Brain pericyte (primary cell): ENCODE measurements around the gene ALDH3B2.
"Not testable (repeated sequence)": the region's sequence is repeated elsewhere in the genome, so short reads cannot be mapped to it uniquely, and the experiment has no call there.

ENCODE experiments used
- DNase-seq: peaks from one replicate; pipeline ENCODE4 v3.0.0-alpha.2; 2012; ENCODE audit warnings: low read depth, low spot score

ALDH3B2 gene

DNA sequence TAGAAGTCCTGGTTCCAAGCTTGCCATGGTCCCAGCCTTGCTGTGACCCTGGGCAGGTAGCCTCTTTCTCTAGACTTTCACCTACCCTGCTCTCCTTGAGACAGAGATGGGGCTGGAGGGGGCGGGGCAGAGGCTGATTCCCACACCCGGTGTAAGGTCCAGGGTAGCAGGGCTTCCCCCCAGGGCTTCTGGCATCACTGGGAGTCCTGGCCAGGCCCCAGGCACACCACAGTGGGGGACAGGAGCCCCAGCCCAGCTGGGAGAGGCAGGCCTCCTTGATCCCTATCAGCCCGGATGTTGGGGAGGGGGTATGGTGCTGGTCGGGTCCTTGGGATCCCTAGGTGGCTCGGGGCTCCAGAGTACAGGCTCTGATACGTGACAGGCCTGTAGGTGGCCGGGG lies 43.0 kb downstream of the ALDH3B2 start:
- DNase-seq = no peak

DNA sequence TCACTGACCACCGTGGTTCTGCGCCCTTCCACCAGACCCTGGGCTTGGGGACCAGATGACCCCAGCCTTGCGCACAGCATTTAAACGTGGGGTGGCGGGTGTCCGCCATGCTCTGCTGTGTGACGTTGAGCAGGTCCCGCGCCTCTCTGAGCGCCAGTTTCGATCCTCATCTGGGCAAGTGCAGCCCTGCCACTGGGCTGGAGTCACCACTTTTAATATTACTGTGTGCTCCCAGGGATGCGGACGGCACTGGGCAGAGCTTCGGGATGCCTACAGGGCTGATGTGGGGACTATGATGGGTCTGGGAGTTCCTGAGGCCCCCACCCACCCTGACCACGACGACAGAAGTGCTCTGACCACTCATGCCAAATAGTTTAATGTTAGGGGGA lies 43.5 kb downstream of the ALDH3B2 start:
- DNase-seq = no peak

- DNase-seq = peak; percentile 75
Observed at GRCh38 chr11:67630228-67630942, 44.0 kb downstream of the ALDH3B2 start.

DNA sequence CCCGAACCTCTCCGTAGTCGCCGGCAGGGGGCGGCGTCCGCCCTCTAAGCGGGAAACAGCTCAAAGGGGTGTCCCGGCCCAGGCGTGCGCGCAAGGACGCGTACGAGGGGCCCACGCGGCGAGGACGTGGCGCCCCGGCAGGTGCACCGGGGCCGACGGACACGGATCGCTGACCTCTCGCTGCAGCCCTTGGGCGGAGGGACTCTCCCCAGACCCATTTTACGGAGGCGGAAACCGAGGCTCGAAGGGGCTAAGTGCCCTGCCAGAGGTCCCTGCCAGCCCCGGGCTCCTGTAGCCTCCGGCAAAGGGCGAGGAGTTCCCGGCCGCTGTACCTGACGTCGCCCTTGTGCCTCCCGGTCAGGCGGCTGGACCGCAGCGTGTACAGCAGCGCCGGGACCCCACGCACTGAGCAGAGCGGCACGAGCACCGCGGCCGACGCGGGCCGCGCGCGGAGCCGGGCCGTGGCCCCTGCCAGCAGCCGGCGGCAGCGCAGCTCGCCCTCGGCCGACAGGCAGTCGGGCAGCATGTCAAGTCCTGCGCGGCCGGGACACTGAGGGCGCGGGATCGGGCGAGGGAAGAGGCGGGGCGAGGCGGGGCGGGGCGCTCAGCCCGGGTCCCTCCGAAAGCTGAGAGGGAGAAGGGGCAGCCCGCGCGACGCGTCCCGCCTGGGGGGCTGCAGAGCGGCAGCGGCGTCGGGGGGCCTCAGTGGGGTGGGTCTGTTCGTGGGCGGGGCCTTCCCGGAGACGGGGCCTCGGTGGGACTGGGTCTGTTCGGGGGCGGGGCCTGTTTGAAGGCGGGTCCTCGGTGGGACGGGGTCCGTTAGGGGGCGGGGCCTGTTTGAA lies 44.8 kb downstream of the ALDH3B2 start, which contains the start of gene NUDT8:
NUDT8 (minus strand) TSS at position 552 of the 842 bp plus-strand sequence; CDS start at position 526, 26 bp downstream.
- no peak for DNase-seq

DNA sequence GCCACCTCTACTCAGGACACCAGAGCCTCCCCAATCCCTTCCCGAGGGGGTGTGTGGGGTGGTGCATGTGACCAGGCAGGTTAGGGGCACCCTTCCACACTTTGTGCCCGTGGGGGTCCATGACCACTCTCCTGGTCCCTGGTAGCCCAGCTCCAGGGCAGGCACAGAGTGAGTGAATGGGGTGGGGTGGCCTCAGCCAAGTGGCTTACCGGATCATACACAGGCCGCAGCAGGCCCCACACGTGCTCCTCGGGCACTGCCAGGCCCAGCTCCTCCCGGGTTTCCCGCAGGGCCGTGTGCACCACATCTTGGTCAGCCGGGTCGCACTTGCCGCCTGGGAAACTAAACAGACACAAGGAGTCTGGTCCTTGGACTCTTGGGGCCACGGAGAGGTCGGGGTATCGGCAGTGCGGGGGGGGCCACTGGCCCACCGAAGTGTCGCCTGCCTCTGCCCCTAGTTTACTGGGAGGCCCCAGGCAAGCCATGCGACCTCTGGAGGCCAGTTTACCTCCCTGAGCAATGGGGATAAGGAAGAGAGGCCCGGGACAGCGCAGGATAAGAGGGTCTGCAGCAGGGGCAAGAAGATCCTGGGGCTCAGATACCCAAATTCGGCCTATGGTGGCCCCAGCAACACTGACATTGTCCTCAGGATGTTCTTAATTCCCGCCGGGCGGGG lies 45.6 kb downstream of the ALDH3B2 start:
- no peak for DNase-seq

DNA sequence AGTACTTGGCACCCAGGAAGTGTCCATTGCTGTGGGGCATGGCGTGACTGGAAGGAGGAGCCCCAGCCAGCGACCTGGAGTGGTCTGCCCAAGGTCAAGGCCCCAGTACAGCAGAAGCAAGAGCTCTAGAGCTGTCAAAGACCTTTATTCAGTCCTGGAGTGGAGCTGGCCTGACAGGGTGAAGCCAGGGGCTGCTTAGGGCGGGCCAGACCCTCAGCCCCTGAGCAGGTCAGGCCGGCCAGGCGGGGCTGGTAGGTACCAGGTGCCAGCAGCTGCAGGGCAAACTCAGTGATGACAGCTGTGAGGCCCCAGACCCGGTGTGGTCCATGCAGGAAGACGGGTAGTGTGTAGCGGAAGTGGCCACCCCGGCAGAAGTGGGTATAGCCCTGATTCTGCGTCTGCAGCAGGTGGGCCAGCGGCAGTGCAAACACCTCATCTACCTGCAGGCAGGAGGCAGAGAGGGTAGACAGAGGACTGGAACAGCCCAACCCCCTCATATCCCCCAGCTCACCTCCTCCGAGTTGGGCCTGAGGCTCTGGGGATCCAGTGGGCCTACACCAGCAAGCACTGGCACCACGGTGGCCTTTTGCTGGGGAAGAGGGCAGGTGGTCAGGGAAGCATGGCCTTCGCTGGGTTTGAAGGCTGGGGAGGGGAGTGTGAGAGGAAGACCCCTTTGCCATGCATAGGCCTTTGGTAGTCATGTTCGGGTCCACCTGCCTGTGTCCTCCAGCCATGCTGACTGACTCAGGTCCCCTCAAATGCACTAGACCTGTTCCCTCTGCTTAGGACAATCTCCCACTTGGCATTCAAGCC lies 46.4 kb downstream of the ALDH3B2 start:
- DNase-seq = no peak

DNA sequence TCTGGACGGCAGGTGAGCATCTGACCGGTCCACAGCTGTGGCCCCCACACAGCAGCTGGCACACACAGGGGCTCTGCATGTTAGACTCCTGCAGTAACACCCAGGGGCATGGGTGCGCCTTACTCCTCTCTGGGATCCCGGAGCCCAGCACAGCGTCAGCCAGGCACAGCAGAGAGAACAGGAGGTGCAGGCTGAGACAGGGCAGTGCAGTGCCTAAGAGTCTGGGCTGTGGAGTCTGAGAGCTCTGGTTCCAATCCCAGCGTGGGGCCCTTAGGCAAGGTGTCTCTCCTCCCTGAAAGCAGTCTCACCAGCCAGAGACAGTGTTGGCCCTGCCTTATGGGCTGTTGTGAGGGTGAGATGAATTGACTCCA lies 47.0 kb downstream of the ALDH3B2 start:
- no peak for DNase-seq

- DNase-seq = no peak
Observed at GRCh38 chr11:67626970-67627369, 47.5 kb downstream of the ALDH3B2 start.

GRCh38 chr11:67626131-67626833 lies 48.1 kb downstream of the ALDH3B2 start:
- not testable (repeated sequence) for DNase-seq

DNA sequence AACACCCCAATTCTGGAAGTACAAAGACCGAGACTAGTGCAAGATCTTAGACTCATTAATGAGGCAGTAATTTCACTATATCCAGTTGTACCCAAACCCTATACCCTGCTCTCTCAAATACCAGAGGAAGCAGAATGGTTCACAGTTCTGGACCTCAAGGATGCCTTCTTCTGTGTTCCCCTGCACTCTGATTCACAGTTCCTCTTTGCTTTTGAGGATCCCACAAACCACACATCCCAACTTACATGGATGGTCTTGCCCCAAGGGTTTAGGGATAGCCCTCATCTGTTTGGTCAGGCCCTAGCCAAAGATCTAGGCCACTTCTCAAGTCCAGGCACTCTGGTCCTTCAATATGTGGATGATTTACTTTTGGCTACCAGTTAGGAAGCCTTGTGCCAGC lies 50.6 kb downstream of the ALDH3B2 start:
- DNase-seq = not testable (repeated sequence)

DNA sequence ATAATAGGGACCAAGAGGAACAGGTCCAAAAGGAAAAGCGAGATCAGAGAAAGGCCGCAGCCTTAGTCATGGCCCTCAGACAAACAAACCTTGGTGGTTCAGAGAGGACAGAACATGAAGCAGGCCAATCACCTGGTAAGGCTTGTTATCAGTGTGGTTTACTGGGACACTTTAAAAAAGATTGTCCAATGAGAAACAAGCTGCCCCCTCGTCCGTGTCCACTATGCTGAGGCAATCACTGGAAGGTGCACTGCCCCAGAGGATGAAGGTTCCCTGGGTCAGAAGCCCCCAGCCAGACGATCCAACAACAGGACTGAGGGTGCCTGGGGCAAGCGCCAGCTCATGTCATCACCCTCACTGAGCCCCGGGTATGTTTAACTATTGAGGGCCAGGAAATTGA lies 51.5 kb downstream of the ALDH3B2 start:
- DNase-seq = not testable (repeated sequence)

DNA sequence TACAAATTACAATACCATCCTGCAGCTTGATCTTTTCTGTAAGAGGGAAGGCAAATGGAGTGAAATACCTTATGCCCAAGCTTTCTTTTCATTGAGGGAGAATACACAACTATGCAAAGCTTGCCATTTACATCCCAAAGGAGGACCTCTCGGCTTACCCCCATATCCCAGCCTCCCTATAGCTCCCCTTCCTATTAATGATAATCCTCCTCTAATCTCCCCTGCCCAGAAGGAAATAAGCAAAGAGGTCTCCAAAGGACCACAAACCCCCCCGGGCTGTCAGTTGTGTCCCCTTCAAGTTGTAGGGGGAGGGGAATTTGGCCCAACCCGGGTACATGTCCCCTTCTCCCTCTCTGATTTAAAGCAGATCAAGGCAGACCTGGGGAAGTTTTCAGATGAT lies 52.5 kb downstream of the ALDH3B2 start:
- DNase-seq = not testable (repeated sequence)

DNA sequence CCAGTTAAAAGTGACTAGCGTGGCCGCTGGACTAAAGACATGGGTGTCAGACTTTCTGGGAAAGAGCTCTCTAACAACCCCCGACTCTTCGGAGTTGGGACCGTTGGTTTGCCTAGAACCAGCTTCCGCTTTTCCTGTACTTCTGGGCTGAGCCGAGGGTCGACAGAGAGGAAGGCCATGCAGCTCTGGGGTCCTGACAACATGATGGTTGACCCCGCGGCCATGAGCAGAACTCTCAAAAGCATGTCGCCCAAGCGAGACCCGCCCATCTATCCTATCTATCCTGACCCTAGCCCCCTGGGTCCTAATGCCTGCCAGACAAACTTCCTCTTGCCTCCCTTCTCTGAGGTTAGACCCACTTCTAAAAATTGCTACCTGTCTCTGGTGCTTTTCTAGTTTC lies 53.8 kb downstream of the ALDH3B2 start:
- not testable (repeated sequence) for DNase-seq

DNA sequence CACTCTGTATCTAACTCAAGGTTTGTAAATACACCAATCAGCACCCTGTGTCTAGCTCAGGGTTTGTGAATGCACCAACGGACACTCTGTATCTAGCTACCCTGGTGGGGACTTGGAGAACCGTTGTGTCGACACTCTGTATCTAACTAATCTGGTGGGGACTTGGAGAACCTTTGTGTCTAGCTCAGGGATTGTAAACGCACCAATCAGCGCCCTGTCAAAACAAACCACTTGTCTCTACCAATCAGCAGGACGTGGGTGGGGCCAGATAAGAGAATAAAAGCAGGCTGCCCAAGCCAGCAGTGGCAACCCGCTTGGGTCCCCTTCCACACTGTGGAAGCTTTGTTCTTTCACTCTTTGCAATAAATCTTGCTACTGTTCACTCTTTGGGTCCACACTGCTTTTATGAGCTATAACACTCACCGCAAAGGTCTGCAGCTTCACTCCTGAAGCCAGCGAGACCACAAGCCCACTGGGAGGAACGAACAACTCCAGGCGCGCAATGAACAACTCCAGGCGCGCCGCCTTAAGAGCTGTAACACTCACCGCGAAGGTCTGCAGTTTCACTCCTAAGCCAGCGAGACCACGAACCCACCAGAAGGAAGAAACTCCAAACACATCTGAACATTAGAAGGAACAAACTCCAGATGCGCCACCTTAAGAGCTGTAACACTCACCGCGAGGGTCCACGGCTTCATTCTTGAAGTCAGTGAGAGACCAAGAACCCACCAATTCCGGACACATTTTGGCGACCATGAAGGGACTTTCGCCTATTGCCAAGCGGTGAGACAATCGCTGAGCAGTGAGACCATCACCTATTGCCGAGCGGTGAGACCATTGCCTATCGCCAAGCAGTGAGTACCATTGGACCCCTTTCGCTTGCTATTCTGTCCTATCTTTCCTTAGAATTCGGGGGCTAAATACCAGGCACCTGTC lies 54.5 kb downstream of the ALDH3B2 start:
- DNase-seq = not testable (repeated sequence)

DNA sequence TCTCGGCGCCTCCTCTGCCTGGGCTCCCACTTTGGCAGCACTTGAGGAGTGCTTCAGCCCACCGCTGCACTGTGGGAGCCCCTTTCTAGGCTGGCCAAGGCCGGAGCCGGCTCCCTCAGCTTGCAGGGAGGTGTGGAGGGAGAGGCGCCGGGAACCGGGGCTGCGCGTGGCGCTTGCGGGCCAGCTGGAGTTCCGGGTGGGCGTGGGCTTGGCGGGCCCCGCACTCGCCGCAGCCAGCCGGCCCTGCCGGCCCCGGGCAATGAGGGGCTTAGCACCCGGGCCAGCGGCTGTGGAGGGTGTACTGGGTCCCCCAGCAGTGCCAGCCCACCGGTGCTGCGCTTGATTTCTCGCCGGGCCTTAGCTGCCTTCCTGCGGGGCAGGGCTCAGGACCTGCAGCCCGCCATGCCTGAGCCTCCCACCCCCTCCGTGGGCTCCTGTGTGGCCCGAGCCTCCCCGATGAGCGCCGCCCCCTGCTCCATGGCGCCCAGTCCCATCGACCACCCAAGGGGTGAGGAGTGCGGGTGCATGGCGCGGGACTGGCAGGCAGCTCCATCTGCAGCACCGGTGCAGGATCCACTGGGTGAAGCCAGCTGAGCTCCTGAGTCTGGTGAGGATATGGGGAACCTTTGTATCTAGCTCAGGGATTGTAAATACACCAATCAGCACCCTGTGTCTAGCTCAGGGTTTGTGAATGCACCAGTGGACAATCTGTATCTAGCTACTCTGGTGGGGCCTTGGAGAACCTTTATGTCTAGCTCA lies 55.3 kb downstream of the ALDH3B2 start:
- not testable (repeated sequence) for DNase-seq

- no peak for DNase-seq
Observed at GRCh38 chr11:67617243-67617953, 57.0 kb downstream of the ALDH3B2 start.

GRCh38 chr11:67616431-67617242 lies 57.8 kb downstream of the ALDH3B2 start:
- no peak for DNase-seq
